Spleen (tissue), 11 donors: ENCODE measurements around the gene TNFSF8. TPM values are rescaled to one million over a fixed set of nuclear protein-coding genes. Genes with fewer than 3 reads are reported as not detected.

ENCODE experiments used
- DNase-seq: peaks from one replicate; pipeline ENCODE4 v3.0.0-alpha.2; 2020
- H3K27ac ChIP-seq, 8 donors: fragments of 200-600 bp; sonication (generic) in 7 of 8; 1 replicate in 4 of 8; 2 replicates in 4 of 8; pipeline versions ENCODE4 v1.5.0 to v1.8.0; 2016 to 2021; ENCODE audit warnings: inconsistent platforms in 4 of 8, mild to moderate bottlenecking in 4 of 8, moderate library complexity in 1 of 8
- H3K27me3 ChIP-seq, 7 donors: fragments of 200-600 bp; sonication (generic) in 6 of 7; replicated peaks in 1 of 7; 1 replicate in 4 of 7; 2 replicates in 3 of 7; pipeline versions ENCODE4 v1.5.0 to v1.8.0; 2016 to 2021; ENCODE audit warnings: inconsistent platforms in 3 of 7, mild to moderate bottlenecking in 1 of 7
- H3K36me3 ChIP-seq, 6 donors: fragments of 200-600 bp; sonication (generic) in 5 of 6; 1 replicate in 4 of 6; 2 replicates in 2 of 6; pipeline versions ENCODE4 v1.5.0 to v1.8.0; 2016 to 2021; ENCODE audit warnings: inconsistent platforms in 2 of 6
- H3K4me1 ChIP-seq, 6 donors: fragments of 200-600 bp; sonication (generic) in 5 of 6; 1 replicate in 3 of 6; 2 replicates in 3 of 6; pipeline versions ENCODE4 v1.5.0 to v1.8.0; 2016 to 2021; ENCODE audit warnings: inconsistent platforms in 3 of 6
- H3K4me3 ChIP-seq, 8 donors: fragments of 200-600 bp; sonication (generic) in 7 of 8; 1 replicate in 4 of 8; 2 replicates in 4 of 8; pipeline versions ENCODE4 v1.5.0 to v1.8.0; 2016 to 2021; ENCODE audit warnings: inconsistent platforms in 4 of 8, mild to moderate bottlenecking in 4 of 8, moderate library complexity in 2 of 8
- H3K9me3 ChIP-seq, 8 donors: fragments of 200-600 bp; sonication (generic) in 7 of 8; 1 replicate in 4 of 8; 2 replicates in 4 of 8; pipeline versions ENCODE4 v1.5.0 to v1.8.0; 2016 to 2021; ENCODE audit warnings: inconsistent platforms in 4 of 8
- POLR2A ChIP-seq, 3 donors: fragments of 450-650 bp; IDR thresholded peaks; one replicate each; pipeline ENCODE4 v1.5.1; 2017; ENCODE audit warnings: antibody characterized with exemption in 3 of 3, mild to moderate bottlenecking in 1 of 3
- POLR2AphosphoS5 ChIP-seq, 3 donors: sonication (generic); formaldehyde crosslinking; IDR thresholded peaks; one replicate each; pipeline ENCODE4 v1.5.1; 2017; ENCODE audit warnings: antibody characterized with exemption in 3 of 3
- WGBS, 5 donors: extraction: QIAGEN DNeasy Blood & Tissue Kit in 3 of 5; methylation state at CpG; one replicate each; pipeline versions ENCODE4 v1.1.5 to v1.1.7; 2013 to 2018; 5-methylcytosine and 5-hydroxymethylcytosine counted together
- intact Hi-C: fragments of 100-400 bp; cut with DNase I; formaldehyde crosslinking; loops from one replicate; pipeline ENCODE4 v1.15.0; 2023; ENCODE audit warnings: low total_unique reads
- polyA plus RNA-seq, 3 donors: library from polyadenylated mRNA; stranded (reverse); fragments of 200-250 nt; gene quantifications; one replicate each; pipeline ENCODE4 v1.2.1, GENCODE V29; 2013
- total RNA-seq, 7 donors: library from RNA; depleted of rRNA in 3 of 7; stranded (reverse); fragments of >200 nt in 3 of 7; fragmentation: NEBNext Ultra II Directional in 4 of 7; extraction: Animal tissue kit (Norgen Biotek cat#: 25700) in 4 of 7; gene quantifications; one replicate each; pipeline versions ENCODE4 v1.1.0 to v1.2.1, GENCODE V29; 2016 to 2021
- TF ChIP-seq, protein P1 (sequence below), 11 experiments: fragments of 200-600 bp in 7 of 11; fragments of 450-650 bp in 4 of 11; sonication (generic) in 4 of 11; IDR thresholded peaks in 8 of 11; conservative IDR thresholded peaks in 3 of 11; 1 replicate in 7 of 11; 2 replicates in 4 of 11; pipeline versions ENCODE4 v1.4.0 to v1.8.0; 2016 to 2021; ENCODE audit warnings: antibody characterized with exemption in 11 of 11, inconsistent platforms in 4 of 11, mild to moderate bottlenecking in 1 of 11
- donor health status: healthy with polysubstance abuse.
- donor health status: DM: no; HTN: no; CAD: no; lungs with moderate emphysema.
- donor health status: DM: no; HTN: no; CAD: no.
- donor health status: Bipolar disorder and iron deficiency.
- donor health status: healthy.
- donor health status: DM: no; HTN: no; CAD: no.
- donor health status: DM: yes; HTN: yes; CAD: no.

TNFSF8 gene
- total and polyA plus RNA-seq, 10 donors: 4.8 to 42.7 (median 15.9) TPM

DNA sequence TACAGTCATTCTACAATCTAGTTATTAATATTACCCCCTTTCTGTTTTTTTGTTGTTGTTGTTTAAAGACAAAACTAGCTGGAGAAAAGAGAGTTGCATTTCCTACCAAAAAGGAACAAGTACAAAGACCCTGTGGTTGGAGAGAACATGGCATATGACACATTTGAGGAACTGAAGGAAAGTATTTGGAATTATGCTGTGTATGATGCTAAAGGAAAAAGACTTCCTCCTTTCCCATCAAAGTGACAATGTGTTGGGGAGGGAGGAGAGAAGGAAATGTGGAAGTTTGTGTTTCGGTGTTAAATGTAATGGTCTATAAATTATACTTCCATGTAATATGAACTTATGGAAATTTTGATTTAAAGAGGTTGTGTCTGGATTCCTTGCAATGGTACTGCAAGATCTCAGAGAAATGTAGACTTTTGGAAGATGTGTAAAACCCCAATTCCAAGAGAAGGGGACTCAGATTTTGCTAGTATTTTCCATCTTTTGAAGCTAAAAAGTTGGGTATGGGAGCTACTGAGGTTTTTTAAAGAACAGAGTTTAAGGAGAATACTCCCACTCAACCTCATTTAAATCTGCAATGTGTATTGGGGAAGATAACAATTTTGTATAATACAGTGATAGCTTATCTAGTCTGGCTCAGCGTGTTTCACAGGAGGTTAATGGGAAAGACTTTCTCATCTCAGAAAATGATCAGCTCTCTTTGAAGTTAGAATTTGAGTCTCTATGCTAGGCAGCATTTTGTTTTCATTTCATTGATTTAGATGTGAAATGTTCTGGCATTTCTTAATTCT is 15.4 kb upstream of the TNFSF8 start:
- H3K27ac ChIP-seq: no peak overlapping the region
- H3K4me1 ChIP-seq: no peaks in the 10 kb centered on the region
- DNase-seq: no peak
- no peak overlapping the region for H3K4me3 ChIP-seq
- no peaks in the 10 kb centered on the region for H3K9me3 ChIP-seq
- H3K27me3 ChIP-seq: no peaks in the 10 kb centered on the region
- no peak for TF ChIP-seq POLR2AphosphoS5 (IDR thresholded peaks at IDR 0.05)
- WGBS, 5 donors: 50 to 67% (median 63%) methylated on average over 2 of the region's 2 CpGs
- H3K36me3 ChIP-seq: no peaks in the 10 kb centered on the region
- intact Hi-C loops: no loop called here

DNA sequence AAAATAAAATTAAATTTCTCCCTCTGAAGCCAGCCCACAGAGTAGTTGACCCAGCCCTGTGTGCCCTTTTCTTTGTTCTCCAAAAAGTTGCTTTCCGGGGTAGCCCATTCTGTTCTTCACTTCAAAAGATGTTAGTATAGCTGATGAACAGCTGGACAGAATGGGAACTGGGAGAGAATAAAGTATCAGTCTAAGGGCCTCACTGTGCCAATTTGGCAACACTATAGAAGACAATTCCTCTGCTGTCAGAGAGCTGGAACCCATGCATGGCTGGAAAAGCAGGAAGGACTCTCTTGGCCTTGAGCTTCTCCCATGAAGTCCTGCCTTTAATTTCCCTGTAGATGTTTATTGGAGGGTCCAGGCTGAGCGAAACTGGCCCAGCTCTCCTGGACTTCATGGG is 11.0 kb upstream of the TNFSF8 start:
- Histone ChIP-seq H3K4me1 (peaks cover 0 to 22% (median 7%) of the 10 kb centered on the region in 6 donors), H3K4me3 (no peak overlapping the region), H3K27ac (no peak overlapping the region), H3K9me3 (no peaks in the 10 kb centered on the region), H3K27me3 (no peaks in the 10 kb centered on the region), H3K36me3 (no peaks in the 10 kb centered on the region)
- intact Hi-C loops: no loop called here
- TF ChIP-seq POLR2A (IDR thresholded peaks at IDR 0.05) (no peak), POLR2AphosphoS5 (IDR thresholded peaks at IDR 0.05) (no peak)
- TF ChIP-seq, protein P1, sequence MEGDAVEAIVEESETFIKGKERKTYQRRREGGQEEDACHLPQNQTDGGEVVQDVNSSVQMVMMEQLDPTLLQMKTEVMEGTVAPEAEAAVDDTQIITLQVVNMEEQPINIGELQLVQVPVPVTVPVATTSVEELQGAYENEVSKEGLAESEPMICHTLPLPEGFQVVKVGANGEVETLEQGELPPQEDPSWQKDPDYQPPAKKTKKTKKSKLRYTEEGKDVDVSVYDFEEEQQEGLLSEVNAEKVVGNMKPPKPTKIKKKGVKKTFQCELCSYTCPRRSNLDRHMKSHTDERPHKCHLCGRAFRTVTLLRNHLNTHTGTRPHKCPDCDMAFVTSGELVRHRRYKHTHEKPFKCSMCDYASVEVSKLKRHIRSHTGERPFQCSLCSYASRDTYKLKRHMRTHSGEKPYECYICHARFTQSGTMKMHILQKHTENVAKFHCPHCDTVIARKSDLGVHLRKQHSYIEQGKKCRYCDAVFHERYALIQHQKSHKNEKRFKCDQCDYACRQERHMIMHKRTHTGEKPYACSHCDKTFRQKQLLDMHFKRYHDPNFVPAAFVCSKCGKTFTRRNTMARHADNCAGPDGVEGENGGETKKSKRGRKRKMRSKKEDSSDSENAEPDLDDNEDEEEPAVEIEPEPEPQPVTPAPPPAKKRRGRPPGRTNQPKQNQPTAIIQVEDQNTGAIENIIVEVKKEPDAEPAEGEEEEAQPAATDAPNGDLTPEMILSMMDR (IDR thresholded peaks at IDR 0.05 in 8 of 11, conservative IDR thresholded peaks at IDR 0.05 in 3 of 11): no peak
- 66 to 90% (median 88%) methylated on average over 2 of the region's 2 CpGs for WGBS, 5 donors
- DNase-seq: no peak

DNA sequence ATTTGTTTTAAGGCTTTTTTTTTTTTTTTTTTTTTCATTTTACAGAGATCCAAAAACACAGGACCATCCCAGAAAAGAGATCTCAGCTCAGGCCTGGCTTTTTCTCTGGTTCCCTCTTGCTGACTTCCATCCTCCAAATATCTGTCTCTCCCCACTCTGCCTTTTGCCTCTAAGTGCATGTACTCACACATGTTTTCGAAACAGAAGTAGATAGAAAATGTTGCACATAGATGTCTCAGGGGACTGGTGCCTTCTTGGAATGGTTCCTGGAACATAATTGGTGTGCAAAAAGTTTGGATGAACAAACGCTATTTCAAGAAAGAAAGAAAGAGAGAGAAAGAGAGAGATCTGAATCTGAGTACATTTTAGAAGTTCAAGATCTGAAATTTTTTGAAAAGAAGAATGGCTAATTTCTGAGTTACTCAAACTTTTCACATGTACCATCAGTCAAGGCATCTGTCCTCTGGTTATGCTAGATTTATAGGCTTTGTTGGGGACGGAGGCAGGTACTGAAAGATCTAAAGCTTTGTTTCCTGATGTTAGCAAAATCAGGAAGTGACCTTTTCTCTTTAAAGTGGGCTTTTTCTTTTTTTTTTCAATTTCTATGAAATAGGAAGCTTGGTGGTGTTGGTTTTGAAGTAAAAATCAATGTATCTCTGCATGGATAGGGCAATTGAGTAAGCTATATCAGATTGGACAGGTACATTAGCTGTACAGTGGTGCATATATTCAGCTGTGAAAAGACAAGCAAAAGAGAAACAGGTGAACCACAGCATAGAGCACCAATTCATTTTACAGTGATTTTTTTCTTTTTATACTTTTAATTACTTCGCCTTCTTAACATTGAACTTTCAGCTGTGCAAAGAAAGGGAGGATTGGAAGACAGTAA is 8.5 kb upstream of the TNFSF8 start:
- Histone ChIP-seq H3K27ac (peak overlapping the region in 1 of 8 donors; percentile 18), H3K4me1 (peaks cover 0 to 24% (median 7%) of the 10 kb centered on the region in 6 donors), H3K9me3 (no peaks in the 10 kb centered on the region), H3K36me3 (no peaks in the 10 kb centered on the region), H3K4me3 (no peak overlapping the region), H3K27me3 (no peaks in the 10 kb centered on the region)
- intact Hi-C loops: no loop called here
- 49 to 59% (median 55%) methylated on average over 4 of the region's 4 CpGs for WGBS, 5 donors
- no peak for DNase-seq
- TF ChIP-seq POLR2A (IDR thresholded peaks at IDR 0.05) (no peak), POLR2AphosphoS5 (IDR thresholded peaks at IDR 0.05) (no peak)
- TF ChIP-seq, protein P1 (IDR thresholded peaks at IDR 0.05 in 8 of 11, conservative IDR thresholded peaks at IDR 0.05 in 3 of 11): no peak

DNA sequence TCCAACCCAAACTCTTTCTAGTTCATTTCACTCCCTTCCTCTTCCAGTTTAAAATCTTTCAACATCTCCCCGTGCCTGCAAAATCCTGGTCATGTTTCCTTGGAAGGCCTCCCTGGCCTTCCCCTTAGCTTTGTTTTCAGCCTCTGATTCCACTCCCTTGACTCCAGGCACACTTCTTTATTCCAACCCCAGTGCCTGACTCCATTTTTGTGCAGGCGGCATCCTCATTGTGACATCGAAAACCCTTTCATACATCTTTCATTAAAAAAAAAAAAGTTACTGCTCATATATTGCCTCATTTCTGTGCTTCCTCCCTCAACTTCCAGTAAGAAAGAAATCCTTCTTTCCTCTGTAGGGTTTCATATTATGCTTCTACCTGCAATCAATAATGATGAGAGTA is 7.1 kb upstream of the TNFSF8 start:
- no peak overlapping the region for H3K27ac ChIP-seq
- WGBS, 5 donors: 54 to 83% (median 63%) methylated on average over 3 of the region's 3 CpGs
- intact Hi-C loops: no loop called here
- no peak overlapping the region for H3K4me3 ChIP-seq
- H3K27me3 ChIP-seq: no peaks in the 10 kb centered on the region
- no peak for DNase-seq
- H3K4me1 ChIP-seq: peaks cover 0 to 24% (median 7%) of the 10 kb centered on the region in 6 donors
- no peaks in the 10 kb centered on the region for H3K36me3 ChIP-seq
- H3K9me3 ChIP-seq: no peaks in the 10 kb centered on the region
- TF ChIP-seq, protein P1 (IDR thresholded peaks at IDR 0.05 in 8 of 11, conservative IDR thresholded peaks at IDR 0.05 in 3 of 11): no peak
- no peak for TF ChIP-seq POLR2AphosphoS5 (IDR thresholded peaks at IDR 0.05)
- TF ChIP-seq POLR2A (IDR thresholded peaks at IDR 0.05): no peak
